Astrocyte (in vitro differentiated cells and primary cell): Measurements from ENCODE around the gene PPIP5K1.

Experiments used
- CTCF ChIP-seq: IDR thresholded peaks from 2 replicates; pipeline ENCODE4 v1.5.1; 2011; ENCODE audit warnings: low read depth, mild to moderate bottlenecking, inconsistent platforms, low read length, moderate library complexity; ENCODE audit not compliant: insufficient read depth
- EZH2 ChIP-seq: IDR thresholded peaks from 2 replicates; pipeline ENCODE4 v1.6.1; 2012; ENCODE audit warnings: mild to moderate bottlenecking, low read length, inconsistent platforms; ENCODE audit not compliant: insufficient read depth

- TF ChIP-seq CTCF (no peak), EZH2 (no peak)
Observed at GRCh38 chr15:43538091-43538490, 51.9 kb downstream of the PPIP5K1 start.
